ENCODE data around the gene PNPLA3. TPM values are rescaled to one million over a fixed set of nuclear protein-coding genes. Genes with fewer than 3 reads are reported as not detected.

PNPLA3 gene
- total RNA-seq, 3 donors from 2014 or later (not counting 1 experiment from before 2014, with no cell fraction given) = 0.53 to 0.54 TPM; not detected in 1

DNA sequence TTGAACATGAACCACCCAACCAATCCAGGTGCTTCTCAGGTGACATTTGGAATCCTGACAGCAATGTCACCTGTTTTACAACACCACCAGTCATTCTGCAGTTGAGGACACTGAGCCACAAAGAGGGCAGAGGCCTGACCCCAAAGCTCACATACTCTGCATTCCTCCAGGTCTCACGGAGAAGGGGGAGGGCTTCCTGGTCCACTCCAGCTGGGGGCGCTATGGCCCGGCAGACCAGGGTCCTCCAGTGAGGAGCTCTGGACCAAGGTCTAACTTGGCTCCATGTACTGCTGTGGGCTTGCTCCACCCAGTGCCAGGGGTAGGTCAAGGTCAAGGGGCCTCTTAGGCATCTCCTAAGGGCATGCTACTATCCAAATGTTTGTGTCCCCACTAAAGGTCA is 1.5 kb upstream of the PNPLA3 start:
- Histone ChIP-seq H3K4me3 (ENCODE audit: low read length) (no peak overlapping the region), H3K36me3 (ENCODE audit: control insufficient read depth, insufficient read depth, low read length) (no peaks in the 10 kb centered on the region), H3K4me1 (ENCODE audit: control insufficient read depth, insufficient read depth, low read length) (peaks cover 14% of the 10 kb centered on the region), H3K27me3 (ENCODE audit: control insufficient read depth, insufficient read depth, low read length) (peaks cover 9% of the 10 kb centered on the region), H3K27ac (ENCODE audit: low read length) (no peak overlapping the region), H3K9me3 (ENCODE audit: control insufficient read depth, insufficient read depth, low read length) (no peaks in the 10 kb centered on the region)
- Mint-ChIP-seq H3K9me3 (no peaks in the 10 kb centered on the region), H3K4me3 (no peak overlapping the region), H3K27me3 (ENCODE audit: low read depth in 2 of 2) (peaks cover 7 to 17% of the 10 kb centered on the region in 2 donors), H3K36me3 (no peaks in the 10 kb centered on the region), H3K27ac (no peak overlapping the region), H3K4me1 (peaks cover 5 to 14% of the 10 kb centered on the region in 2 donors)
- no peak for ATAC-seq
- 95% methylated on average over 3 of the region's 3 CpGs for WGBS (ENCODE audit: insufficient coverage)
- intact Hi-C loops (cut with micrococcal nuclease) = no loop called here
- TF ChIP-seq CTCF (IDR thresholded peaks at IDR 0.05) = no peak
- DNase-seq = no peak

DNA sequence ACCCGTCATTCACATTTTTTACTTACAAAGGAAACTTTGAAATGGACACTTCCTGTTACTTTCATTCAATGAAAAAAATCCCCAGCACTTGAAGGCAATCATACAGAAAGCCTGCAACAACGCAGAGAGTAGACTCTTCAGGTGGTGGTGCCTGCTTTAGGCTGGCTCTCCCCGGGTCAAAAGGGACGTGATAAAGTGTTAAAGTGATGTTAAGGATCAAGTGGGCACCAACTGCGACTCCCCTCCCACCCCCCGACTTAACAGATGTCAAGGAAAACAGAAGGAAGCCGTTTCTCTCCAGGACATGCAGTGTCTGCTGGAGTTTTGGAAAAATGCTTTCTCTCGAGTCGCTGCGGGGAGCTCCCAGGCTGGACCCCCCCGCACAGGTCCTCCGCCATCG is 414 bp upstream of the PNPLA3 start:
- Mint-ChIP-seq H3K36me3 (no peaks in the 10 kb centered on the region), H3K4me3 (peak overlapping the region; percentile 88), H3K27me3 (ENCODE audit: low read depth in 2 of 2) (peaks cover 14 to 19% of the 10 kb centered on the region in 2 donors), H3K9me3 (no peaks in the 10 kb centered on the region), H3K27ac (peak overlapping the region in 1 of 2 donors; percentile 63), H3K4me1 (peaks cover 5 to 14% of the 10 kb centered on the region in 2 donors)
- peak overlapping the region; percentile 21 for H3K4me3 ChIP-seq (ENCODE audit: low read length)
- peak in 1 of 2 donors; percentile 47 for DNase-seq
- intact Hi-C loops (cut with micrococcal nuclease) = no loop called here
- H3K27ac ChIP-seq (ENCODE audit: low read length) = no peak overlapping the region
- TF ChIP-seq CTCF (IDR thresholded peaks at IDR 0.05) = no peak
- peaks cover 9% of the 10 kb centered on the region for H3K27me3 ChIP-seq (ENCODE audit: control insufficient read depth, insufficient read depth, low read length)
- no peaks in the 10 kb centered on the region for H3K9me3 ChIP-seq (ENCODE audit: control insufficient read depth, insufficient read depth, low read length)
- 6% methylated on average over 3 of the region's 13 CpGs for WGBS (ENCODE audit: insufficient coverage)
- peak; percentile 30 to 42 (median 31) for ATAC-seq
- no peaks in the 10 kb centered on the region for H3K36me3 ChIP-seq (ENCODE audit: control insufficient read depth, insufficient read depth, low read length)
- peaks cover 14% of the 10 kb centered on the region for H3K4me1 ChIP-seq (ENCODE audit: control insufficient read depth, insufficient read depth, low read length)

GRCh38 chr22:43924877-43925276 is 1.3 kb downstream of the PNPLA3 start:
- Histone ChIP-seq H3K4me1 (ENCODE audit: control insufficient read depth, insufficient read depth, low read length) (peaks cover 14% of the 10 kb centered on the region), H3K27ac (ENCODE audit: low read length) (no peak overlapping the region), H3K4me3 (ENCODE audit: low read length) (no peak overlapping the region), H3K27me3 (ENCODE audit: control insufficient read depth, insufficient read depth, low read length) (peaks cover 9% of the 10 kb centered on the region), H3K36me3 (ENCODE audit: control insufficient read depth, insufficient read depth, low read length) (no peaks in the 10 kb centered on the region), H3K9me3 (ENCODE audit: control insufficient read depth, insufficient read depth, low read length) (no peaks in the 10 kb centered on the region)
- no peak for ATAC-seq
- intact Hi-C loops (cut with micrococcal nuclease) = no loop called here
- Mint-ChIP-seq H3K9me3 (no peaks in the 10 kb centered on the region), H3K4me1 (peaks cover 5 to 14% of the 10 kb centered on the region in 2 donors), H3K36me3 (no peaks in the 10 kb centered on the region), H3K27ac (no peak overlapping the region), H3K27me3 (ENCODE audit: low read depth in 2 of 2) (peaks cover 14 to 16% of the 10 kb centered on the region in 2 donors), H3K4me3 (peak overlapping the region; percentile 81)
- no peak for TF ChIP-seq CTCF (IDR thresholded peaks at IDR 0.05)
- 77% methylated on average over 7 of the region's 7 CpGs for WGBS (ENCODE audit: insufficient coverage)
- DNase-seq = no peak

All from natural killer cell (primary cell).